Brain microvascular endothelial cell (primary cell): ENCODE data around the gene KCNIP3.
"Not testable (repeated sequence)": the region's sequence is repeated elsewhere in the genome, so short reads cannot be mapped to it uniquely, and the experiment has no call there.

ENCODE experiments used
- DNase-seq: peaks from one replicate; pipeline ENCODE4 v3.0.0-alpha.2; 2020
- H3K27ac ChIP-seq: fragments of 250-450 bp; sonication (Bioruptor Pico); 2 replicates; pipeline ENCODE4 v1.5.1; 2020; ENCODE audit warnings: mild to moderate bottlenecking, moderate library complexity
- H3K27me3 ChIP-seq: fragments of 250-450 bp; sonication (Bioruptor Pico); replicated peaks from 2 replicates; pipeline ENCODE4 v1.5.1; 2020; ENCODE audit warnings: mild to moderate bottlenecking
- H3K36me3 ChIP-seq: fragments of 250-450 bp; sonication (Bioruptor Pico); replicated peaks from 2 replicates; pipeline ENCODE4 v1.5.1; 2020; ENCODE audit warnings: mild to moderate bottlenecking
- H3K4me3 ChIP-seq: 2 replicates; pipeline ENCODE4 v1.5.1; 2011; ENCODE audit warnings: low read depth, mild to moderate bottlenecking, control low read depth, low read length, moderate library complexity
- in situ Hi-C: cut with HindIII; loops from 2 replicates; pipeline ENCODE4 v1.10.0; 2017; ENCODE audit warnings: low sequenced_read_pairs, low pct_ligation_motif_present
- TF ChIP-seq, protein P1 (sequence below): IDR thresholded peaks from 2 replicates; pipeline ENCODE4 v1.5.1; 2011; ENCODE audit warnings: low read depth, mild to moderate bottlenecking, moderate library complexity, low read length, control low read depth, inconsistent platforms; ENCODE audit errors: missing control alignments

KCNIP3 gene

DNA sequence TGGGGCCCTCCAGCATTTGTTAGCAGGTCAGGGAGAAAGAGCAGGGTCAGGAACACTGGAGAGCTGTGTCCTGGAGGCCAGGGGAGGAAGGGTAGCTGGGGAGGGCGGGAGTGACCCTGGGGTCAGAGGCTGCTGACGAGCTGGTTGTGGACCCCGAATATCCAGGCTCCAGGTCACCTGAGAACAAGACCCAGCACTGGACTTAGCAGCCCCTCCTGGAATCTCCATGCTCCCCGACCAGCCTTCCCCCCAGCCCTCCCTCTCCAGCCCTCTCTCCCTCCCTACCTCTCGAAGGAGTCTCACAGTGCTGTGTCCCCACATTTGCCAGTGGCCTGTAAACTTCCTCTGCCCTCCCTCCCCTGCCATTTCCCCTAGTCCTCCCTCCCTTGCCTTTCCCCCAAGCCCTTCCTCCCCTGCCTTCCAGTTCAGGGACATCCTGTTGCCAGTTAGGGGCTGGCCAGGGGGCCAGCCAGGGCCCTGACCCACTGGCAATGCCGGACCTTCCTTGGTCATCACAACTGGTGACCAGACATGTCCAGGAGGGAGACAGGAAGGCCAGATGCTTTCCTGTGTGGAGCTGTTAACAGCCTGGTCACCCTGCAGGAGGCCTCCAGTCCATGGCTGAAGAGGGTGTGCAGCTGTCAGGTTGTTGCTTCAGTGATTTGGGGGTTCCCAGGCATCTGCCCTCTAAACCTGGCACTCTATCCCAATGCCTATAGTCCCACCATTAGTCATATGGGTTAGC is 55.3 kb downstream of the KCNIP3 start:
- in situ Hi-C loops: no loop called here
- TF ChIP-seq, protein P1, sequence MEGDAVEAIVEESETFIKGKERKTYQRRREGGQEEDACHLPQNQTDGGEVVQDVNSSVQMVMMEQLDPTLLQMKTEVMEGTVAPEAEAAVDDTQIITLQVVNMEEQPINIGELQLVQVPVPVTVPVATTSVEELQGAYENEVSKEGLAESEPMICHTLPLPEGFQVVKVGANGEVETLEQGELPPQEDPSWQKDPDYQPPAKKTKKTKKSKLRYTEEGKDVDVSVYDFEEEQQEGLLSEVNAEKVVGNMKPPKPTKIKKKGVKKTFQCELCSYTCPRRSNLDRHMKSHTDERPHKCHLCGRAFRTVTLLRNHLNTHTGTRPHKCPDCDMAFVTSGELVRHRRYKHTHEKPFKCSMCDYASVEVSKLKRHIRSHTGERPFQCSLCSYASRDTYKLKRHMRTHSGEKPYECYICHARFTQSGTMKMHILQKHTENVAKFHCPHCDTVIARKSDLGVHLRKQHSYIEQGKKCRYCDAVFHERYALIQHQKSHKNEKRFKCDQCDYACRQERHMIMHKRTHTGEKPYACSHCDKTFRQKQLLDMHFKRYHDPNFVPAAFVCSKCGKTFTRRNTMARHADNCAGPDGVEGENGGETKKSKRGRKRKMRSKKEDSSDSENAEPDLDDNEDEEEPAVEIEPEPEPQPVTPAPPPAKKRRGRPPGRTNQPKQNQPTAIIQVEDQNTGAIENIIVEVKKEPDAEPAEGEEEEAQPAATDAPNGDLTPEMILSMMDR: no peak
- DNase-seq: no peak
- Histone ChIP-seq H3K4me3 (no peak overlapping the region), H3K36me3 (no peaks in the 10 kb centered on the region), H3K27me3 (peaks cover 5% of the 10 kb centered on the region), H3K27ac (no peak overlapping the region)

DNA sequence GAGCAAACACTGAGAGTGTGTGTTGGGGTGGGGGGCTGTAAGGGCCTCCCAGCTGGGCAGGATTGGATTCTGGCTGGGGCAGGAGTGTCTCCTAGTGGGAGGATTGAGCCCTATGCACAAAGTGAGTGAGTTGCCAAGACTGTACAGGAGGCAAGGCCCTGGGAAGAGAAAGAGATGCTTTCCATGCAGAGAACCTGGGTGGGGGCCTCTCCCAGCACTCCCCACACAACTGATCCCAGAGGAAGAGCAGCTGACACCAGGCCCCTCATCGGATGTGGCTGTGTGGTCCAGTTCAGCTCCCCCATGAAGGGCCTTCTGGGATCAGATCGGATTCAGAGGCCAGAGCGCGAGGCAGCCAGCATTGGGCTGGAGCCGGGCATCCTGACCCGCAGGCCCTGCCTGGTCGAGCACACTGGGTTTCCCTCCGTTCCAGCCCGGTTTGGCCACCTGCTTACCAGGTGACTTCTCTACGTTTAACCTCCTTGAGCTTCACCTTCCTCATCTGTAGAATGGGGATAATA is 56.0 kb downstream of the KCNIP3 start:
- TF ChIP-seq, protein P1: no peak
- Histone ChIP-seq H3K27ac (no peak overlapping the region), H3K4me3 (no peak overlapping the region), H3K36me3 (no peaks in the 10 kb centered on the region), H3K27me3 (no peaks in the 10 kb centered on the region)
- in situ Hi-C loops: no loop called here
- DNase-seq: no peak

DNA sequence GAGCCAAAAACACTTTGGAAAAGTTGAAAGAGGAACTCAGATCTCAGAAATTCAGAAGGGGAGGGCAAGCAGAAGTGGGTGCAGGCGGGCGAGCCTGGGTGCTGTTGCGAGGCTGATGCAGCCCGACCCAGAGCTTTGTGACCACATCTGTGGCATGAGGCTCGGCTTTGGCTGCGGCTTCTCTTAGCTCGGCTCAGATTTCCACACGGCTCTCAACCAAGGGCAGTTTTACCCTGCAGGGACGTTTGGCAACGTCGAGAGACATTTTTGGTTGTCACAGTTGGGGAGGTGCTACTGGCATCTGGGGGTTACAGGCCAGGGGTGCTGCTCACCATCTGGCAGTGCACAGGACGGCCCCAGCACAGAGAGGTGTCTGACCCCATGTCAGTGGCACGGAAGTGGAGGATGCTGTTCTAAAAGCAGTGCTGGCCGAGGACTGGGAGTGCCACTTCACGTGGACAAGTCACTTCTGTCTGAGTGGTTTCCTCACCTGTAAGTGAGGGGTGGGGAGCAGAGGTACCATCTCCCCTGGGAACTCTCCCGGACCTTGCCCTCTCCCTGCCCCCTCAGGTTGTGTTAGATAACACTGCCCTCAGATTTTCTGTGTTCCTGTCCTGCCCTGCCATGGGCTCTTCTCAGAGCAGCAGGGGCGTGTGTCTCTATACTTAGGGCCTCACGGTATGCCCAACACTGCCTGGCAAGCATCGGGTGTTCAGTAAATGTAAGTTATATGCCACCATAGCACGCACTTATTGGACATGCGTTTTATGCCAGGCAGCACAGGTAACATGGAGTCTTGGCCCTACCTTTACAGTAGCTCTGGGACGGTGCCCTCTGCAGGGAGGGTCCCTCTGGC is 56.7 kb downstream of the KCNIP3 start:
- in situ Hi-C loops: no loop called here
- Histone ChIP-seq H3K4me3 (no peak overlapping the region), H3K27me3 (no peaks in the 10 kb centered on the region), H3K27ac (no peak overlapping the region), H3K36me3 (no peaks in the 10 kb centered on the region)
- no peak for DNase-seq
- TF ChIP-seq, protein P1: no peak

DNA sequence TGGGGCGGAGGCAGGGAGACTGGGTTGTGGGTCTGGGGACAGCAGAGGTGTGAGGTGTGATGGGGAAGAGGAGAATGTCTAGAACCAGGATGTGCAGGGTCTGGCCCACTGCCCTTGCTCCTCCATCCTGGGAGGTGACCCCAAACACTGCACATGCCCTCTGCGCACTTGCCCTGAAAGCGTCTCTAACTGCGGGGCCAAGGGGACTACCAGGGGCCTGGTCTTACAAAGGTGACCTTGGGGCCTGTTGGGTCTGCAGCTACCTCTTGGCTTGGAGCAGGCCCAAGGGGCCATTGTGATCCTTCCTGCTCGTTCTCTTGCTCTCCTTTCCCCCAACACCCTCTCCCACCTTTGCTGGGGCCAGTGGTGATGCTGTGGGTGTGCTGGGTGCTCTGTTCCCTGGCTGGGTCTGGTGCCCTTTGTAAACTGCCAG is 57.3 kb downstream of the KCNIP3 start:
- no peaks in the 10 kb centered on the region for H3K36me3 ChIP-seq
- in situ Hi-C loops: no loop called here
- no peak overlapping the region for H3K4me3 ChIP-seq
- H3K27ac ChIP-seq: no peak overlapping the region
- no peak for DNase-seq
- no peaks in the 10 kb centered on the region for H3K27me3 ChIP-seq
- TF ChIP-seq, protein P1: no peak

DNA sequence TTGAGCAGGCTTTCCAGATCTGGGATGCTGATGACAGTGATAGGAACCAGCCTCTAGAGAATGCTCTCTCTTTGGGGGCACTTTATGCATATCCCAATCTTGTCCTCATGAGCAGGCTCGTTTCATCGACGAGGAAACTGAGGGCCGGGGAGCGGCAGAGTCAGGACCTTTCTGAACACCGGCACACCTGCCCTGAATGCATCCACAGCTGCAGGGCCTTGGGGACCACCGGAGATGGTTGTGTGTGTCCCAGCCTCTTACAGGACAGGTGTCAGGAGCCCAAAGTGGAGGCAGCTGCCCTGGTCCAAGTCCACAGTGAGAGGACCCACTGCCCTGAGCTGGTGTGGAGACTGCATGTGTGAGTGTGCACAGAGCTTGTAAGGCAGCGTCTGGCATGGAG is 57.8 kb downstream of the KCNIP3 start:
- in situ Hi-C loops: no loop called here
- no peaks in the 10 kb centered on the region for H3K36me3 ChIP-seq
- no peaks in the 10 kb centered on the region for H3K27me3 ChIP-seq

DNA sequence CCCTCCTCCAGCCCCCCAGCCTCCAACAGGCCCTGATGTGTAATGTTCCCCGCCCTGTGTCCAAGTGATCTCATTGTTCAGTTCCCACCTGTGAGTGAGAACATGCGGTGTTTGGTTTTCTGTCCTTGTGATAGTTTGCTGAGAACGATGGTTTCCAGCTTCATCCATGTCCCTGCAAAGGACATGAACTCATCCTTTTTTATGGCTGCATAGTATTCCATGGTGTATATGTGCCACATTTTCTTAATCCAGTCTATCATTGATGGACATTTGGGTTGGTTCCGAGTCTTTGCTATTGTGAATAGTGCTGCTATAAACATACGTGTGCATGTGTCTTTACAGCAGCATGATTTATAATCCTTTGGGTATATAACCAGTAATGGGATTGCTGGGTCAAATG is 58.3 kb downstream of the KCNIP3 start:
- H3K27ac ChIP-seq, H3K4me3 ChIP-seq, in situ Hi-C loops, H3K36me3 ChIP-seq, DNase-seq, H3K27me3 ChIP-seq: not testable (repeated sequence)

More for the DNA sequence above, 57.8 kb downstream of the KCNIP3 start:
- DNase-seq: no peak
- Histone ChIP-seq H3K27ac (no peak overlapping the region), H3K4me3 (no peak overlapping the region)
- TF ChIP-seq, protein P1: no peak
